GM12865 (cell line): ENCODE data around the gene AK4.
A peak's percentile ranks its signal among the peaks of the same experiment; 100 is the strongest.

Experiments
- DNase-seq: peaks from one replicate; pipeline ENCODE4 v3.0.0; 2010; ENCODE audit warnings: low read depth
- H3K4me3 ChIP-seq: 2 replicates; pipeline ENCODE4 v1.5.1; 2011; ENCODE audit warnings: mild to moderate bottlenecking, low read depth, low read length, control low read depth
- CTCF ChIP-seq: IDR thresholded peaks from 2 replicates; pipeline ENCODE4 v1.5.1; 2011; ENCODE audit warnings: low read length, control low read depth, low read depth, inconsistent platforms; ENCODE audit not compliant: insufficient read depth; ENCODE audit errors: missing control alignments

Gene AK4

GRCh38 chr1:65238010-65238409 lies 90.0 kb downstream of the AK4 start:
- no peak for DNase-seq
- TF ChIP-seq CTCF = no peak
- H3K4me3 ChIP-seq = no peak overlapping the region

- no peak overlapping the region for H3K4me3 ChIP-seq
- no peak for DNase-seq
- TF ChIP-seq CTCF = no peak
Measured at GRCh38 chr1:65243491-65243890, 95.5 kb downstream of the AK4 start.

- DNase-seq = no peak
- TF ChIP-seq CTCF = no peak
- H3K4me3 ChIP-seq = no peak overlapping the region
Measured at GRCh38 chr1:65245295-65245694, 97.3 kb downstream of the AK4 start.

- no peak for TF ChIP-seq CTCF
- H3K4me3 ChIP-seq = no peak overlapping the region
- no peak for DNase-seq
Measured at GRCh38 chr1:65247419-65248359, 99.7 kb downstream of the AK4 start.

GRCh38 chr1:65250826-65251225 lies 102.8 kb downstream of the AK4 start:
- DNase-seq = no peak
- H3K4me3 ChIP-seq = no peak overlapping the region

GRCh38 chr1:65253800-65254319 lies 105.9 kb downstream of the AK4 start:
- DNase-seq = no peak
- H3K4me3 ChIP-seq = peak overlapping the region; percentile 60
- TF ChIP-seq CTCF = no peak

More at GRCh38 chr1:65250826-65251225, 102.8 kb downstream of the AK4 start:
- TF ChIP-seq CTCF = no peak
